Gastroesophageal sphincter (tissue), 4 donors: ENCODE results near the gene MBOAT7. TPM values are rescaled to one million over a fixed set of nuclear protein-coding genes. Genes with fewer than 3 reads are reported as not detected.

Experiments
- ATAC-seq: fragments of 150-250 bp; one replicate; pipeline ENCODE4 v1.9.1; 2016; ENCODE audit warnings: mild to moderate bottlenecking, moderate library complexity
- H3K27ac ChIP-seq, 4 donors: fragments of 200-600 bp; sonication (generic) in 3 of 4; 1 replicate in 3 of 4; 2 replicates in 1 of 4; pipeline ENCODE4 v1.5.1; 2016 to 2019
- H3K27me3 ChIP-seq: fragments of 200-600 bp; sonication (generic); one replicate; pipeline ENCODE4 v1.5.1; 2019
- H3K36me3 ChIP-seq, 2 donors: fragments of 200-600 bp; sonication (generic); one replicate each; pipeline ENCODE4 v1.5.1; 2019; ENCODE audit warnings: control low read depth in 1 of 2
- H3K4me1 ChIP-seq, 3 donors: fragments of 200-600 bp; sonication (generic); 1 replicate in 2 of 3; 2 replicates in 1 of 3; pipeline ENCODE4 v1.5.1; 2016 to 2019; ENCODE audit warnings: control low read depth in 2 of 3
- H3K4me3 ChIP-seq, 2 donors: fragments of 200-600 bp; sonication (generic); one replicate each; pipeline ENCODE4 v1.5.1; 2019; ENCODE audit warnings: mild to moderate bottlenecking in 1 of 2, moderate library complexity in 1 of 2
- H3K9me3 ChIP-seq, 3 donors: fragments of 200-600 bp; sonication (generic); one replicate each; pipeline ENCODE4 v1.5.1; 2017 to 2019; ENCODE audit warnings: control low read depth in 2 of 3
- EP300 ChIP-seq: sonication (generic); formaldehyde crosslinking; IDR thresholded peaks from one replicate; pipeline ENCODE4 v1.6.1; 2017; ENCODE audit warnings: antibody characterized with exemption, mild to moderate bottlenecking
- POLR2A ChIP-seq, 2 donors: fragments of 450-650 bp; IDR thresholded peaks; one replicate each; pipeline ENCODE4 v1.6.1; 2017; ENCODE audit warnings: antibody characterized with exemption in 2 of 2, mild to moderate bottlenecking in 2 of 2, moderate library complexity in 1 of 2
- POLR2AphosphoS5 ChIP-seq: sonication (generic); formaldehyde crosslinking; IDR thresholded peaks from one replicate; pipeline ENCODE4 v1.6.1; 2017; ENCODE audit warnings: antibody characterized with exemption
- WGBS, 2 donors: methylation state at CpG; one replicate each; pipeline ENCODE4 v1.1.5; 2018; ENCODE audit warnings: low coverage in 1 of 2; 5-methylcytosine and 5-hydroxymethylcytosine counted together
- total RNA-seq, 4 donors: library from RNA; depleted of rRNA; stranded (reverse); fragments of >200 nt; gene quantifications; one replicate each; pipeline ENCODE4 v1.1.0, GENCODE V29; 2016
- TF ChIP-seq, protein P1 (sequence below), 4 experiments: fragments of 200-600 bp in 2 of 4; fragments of 450-650 bp in 2 of 4; sonication (generic) in 1 of 4; IDR thresholded peaks; one replicate each; pipeline ENCODE4 v1.5.1; 2017 to 2019; ENCODE audit warnings: antibody characterized with exemption in 4 of 4, mild to moderate bottlenecking in 2 of 4, moderate library complexity in 2 of 4

MBOAT7 gene
- total RNA-seq, 4 donors from 2014 or later = 28.4 to 64.3 (median 36.5) TPM

DNA sequence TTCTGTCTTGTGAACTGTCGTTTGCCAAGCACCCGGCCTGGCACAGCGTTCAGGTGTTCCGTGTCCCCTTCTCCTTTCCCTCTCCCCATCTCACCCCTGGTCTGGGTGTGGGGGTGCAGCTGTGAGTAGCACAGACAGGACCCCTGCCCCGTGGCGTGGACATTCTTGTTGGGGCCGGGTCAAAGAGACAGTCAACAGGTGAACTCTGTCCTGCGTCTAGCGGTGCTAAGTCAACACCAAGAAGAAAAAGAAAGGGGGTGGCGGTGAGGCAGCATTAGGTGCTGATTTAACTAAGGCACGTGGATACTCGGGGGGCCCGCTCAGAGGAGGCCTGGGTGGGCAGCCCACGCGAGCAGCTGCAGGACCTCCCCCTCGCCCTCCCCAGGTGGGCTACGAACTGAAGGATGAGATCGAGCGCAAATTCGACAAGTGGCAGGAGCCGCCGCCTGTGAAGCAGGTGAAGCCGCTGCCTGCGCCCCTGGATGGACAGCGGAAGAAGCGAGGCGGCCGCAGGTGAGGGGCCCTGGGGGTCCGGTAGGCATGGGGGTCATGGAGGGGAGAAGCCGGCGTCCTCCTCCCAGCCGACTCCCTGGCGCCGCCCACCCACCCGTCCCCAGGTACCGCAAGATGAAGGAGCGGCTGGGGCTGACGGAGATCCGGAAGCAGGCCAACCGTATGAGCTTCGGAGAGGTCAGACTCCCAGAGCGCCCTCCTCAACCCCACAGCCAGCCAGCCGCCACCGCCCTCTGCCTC is 61.5 kb downstream of the MBOAT7 start:
- H3K9me3 ChIP-seq = no peaks in the 10 kb centered on the region
- H3K4me3 ChIP-seq = no peak overlapping the region
- no peaks in the 10 kb centered on the region for H3K4me1 ChIP-seq
- H3K36me3 ChIP-seq = peaks cover 0 to 98% of the 10 kb centered on the region in 2 donors
- H3K27ac ChIP-seq = no peak overlapping the region
- ATAC-seq = no peak
- 82 to 95% methylated on average over 3 to 22 of the region's 44 CpGs for WGBS, 2 donors
- TF ChIP-seq, protein P1, sequence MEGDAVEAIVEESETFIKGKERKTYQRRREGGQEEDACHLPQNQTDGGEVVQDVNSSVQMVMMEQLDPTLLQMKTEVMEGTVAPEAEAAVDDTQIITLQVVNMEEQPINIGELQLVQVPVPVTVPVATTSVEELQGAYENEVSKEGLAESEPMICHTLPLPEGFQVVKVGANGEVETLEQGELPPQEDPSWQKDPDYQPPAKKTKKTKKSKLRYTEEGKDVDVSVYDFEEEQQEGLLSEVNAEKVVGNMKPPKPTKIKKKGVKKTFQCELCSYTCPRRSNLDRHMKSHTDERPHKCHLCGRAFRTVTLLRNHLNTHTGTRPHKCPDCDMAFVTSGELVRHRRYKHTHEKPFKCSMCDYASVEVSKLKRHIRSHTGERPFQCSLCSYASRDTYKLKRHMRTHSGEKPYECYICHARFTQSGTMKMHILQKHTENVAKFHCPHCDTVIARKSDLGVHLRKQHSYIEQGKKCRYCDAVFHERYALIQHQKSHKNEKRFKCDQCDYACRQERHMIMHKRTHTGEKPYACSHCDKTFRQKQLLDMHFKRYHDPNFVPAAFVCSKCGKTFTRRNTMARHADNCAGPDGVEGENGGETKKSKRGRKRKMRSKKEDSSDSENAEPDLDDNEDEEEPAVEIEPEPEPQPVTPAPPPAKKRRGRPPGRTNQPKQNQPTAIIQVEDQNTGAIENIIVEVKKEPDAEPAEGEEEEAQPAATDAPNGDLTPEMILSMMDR (IDR thresholded peaks at IDR 0.05) = no peak
- TF ChIP-seq POLR2AphosphoS5 = no peak
- TF ChIP-seq EP300 = no peak
- TF ChIP-seq POLR2A (IDR thresholded peaks at IDR 0.05) = no peak
- H3K27me3 ChIP-seq = no peaks in the 10 kb centered on the region

DNA sequence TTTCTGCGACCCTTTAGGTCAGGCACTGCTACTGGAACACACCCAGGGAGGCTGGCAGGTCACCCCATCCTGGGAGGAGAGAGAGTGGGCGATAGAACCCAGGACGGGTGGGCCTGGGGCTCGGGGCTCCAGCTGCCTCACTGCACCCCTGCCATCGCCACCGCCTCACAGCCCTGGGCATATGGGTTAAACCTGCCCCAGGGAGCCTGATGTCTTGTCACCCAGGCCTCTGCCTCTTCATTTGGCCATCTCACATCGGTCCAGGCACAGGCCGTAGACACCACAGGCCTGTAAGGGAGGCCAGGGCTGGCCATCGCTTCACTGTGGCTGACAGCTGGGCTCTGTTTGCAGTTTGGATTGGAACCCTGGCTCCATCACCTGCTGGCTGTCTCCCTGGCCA is 63.7 kb downstream of the MBOAT7 start:
- H3K36me3 ChIP-seq = peaks cover 0 to 98% of the 10 kb centered on the region in 2 donors
- no peak overlapping the region for H3K27ac ChIP-seq
- no peaks in the 10 kb centered on the region for H3K27me3 ChIP-seq
- H3K4me1 ChIP-seq = no peaks in the 10 kb centered on the region
- no peak for ATAC-seq
- TF ChIP-seq EP300 = no peak
- TF ChIP-seq POLR2AphosphoS5 = no peak
- no peak for TF ChIP-seq POLR2A (IDR thresholded peaks at IDR 0.05)
- TF ChIP-seq, protein P1 (IDR thresholded peaks at IDR 0.05) = no peak
- WGBS, 2 donors = no CpG with 5 or more reads among the region's 9 CpGs
- no peak overlapping the region for H3K4me3 ChIP-seq
- no peaks in the 10 kb centered on the region for H3K9me3 ChIP-seq

DNA sequence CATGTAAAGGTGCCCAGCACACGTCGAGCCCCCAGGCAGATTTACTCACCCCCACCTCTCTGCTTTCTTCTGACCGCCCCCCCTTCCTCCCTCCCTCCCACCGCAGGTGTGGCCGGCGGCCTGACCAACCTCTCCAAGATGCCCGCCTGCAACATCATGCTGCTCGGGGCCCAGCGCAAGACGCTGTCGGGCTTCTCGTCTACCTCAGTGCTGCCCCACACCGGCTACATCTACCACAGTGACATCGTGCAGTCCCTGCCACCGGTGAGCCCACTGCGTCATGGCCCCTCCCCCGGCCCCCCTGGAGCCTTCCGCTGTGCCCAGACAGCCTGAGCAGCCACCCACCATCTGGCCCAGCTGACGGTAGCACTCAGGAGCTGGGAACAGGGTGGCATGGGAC is 65.0 kb downstream of the MBOAT7 start:
- H3K27ac ChIP-seq = no peak overlapping the region
- no peaks in the 10 kb centered on the region for H3K27me3 ChIP-seq
- H3K36me3 ChIP-seq = peaks cover 0 to 100% of the 10 kb centered on the region in 2 donors
- no peaks in the 10 kb centered on the region for H3K4me1 ChIP-seq
- no peak overlapping the region for H3K4me3 ChIP-seq
- ATAC-seq = no peak
- TF ChIP-seq, protein P1 (IDR thresholded peaks at IDR 0.05) = no peak
- TF ChIP-seq POLR2A (IDR thresholded peaks at IDR 0.05) (no peak), POLR2AphosphoS5 (no peak), EP300 (no peak)
- no peaks in the 10 kb centered on the region for H3K9me3 ChIP-seq
- WGBS, 2 donors = no CpG with 5 or more reads among the region's 19 CpGs

DNA sequence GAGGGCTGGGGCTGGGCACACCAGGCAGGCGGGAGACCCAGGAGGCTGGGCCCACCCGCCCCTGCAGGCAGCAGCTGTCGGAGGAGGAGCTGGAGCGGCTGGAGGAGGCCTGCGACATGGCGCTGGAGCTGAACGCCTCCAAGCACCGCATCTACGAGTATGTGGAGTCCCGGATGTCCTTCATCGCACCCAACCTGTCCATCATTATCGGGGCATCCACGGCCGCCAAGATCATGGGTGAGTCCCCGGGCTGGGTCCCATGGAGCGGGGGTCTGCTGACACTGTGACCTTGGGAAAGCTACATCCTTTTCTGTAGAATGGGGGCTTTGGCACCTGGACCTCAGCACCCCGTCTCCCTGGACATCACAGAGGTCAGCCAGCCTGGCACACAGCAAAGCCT is 65.7 kb downstream of the MBOAT7 start:
- whole genome bisulfite sequencing, 2 donors = 60% methylated on average over 2 of the region's 17 CpGs; no CpG with 5 or more reads in 1 of the 2 donors
- Histone ChIP-seq H3K36me3 (peaks cover 0 to 100% of the 10 kb centered on the region in 2 donors), H3K27me3 (no peaks in the 10 kb centered on the region)

More for the DNA sequence above, 65.7 kb downstream of the MBOAT7 start:
- ATAC-seq = no peak
- TF ChIP-seq, protein P1 (IDR thresholded peaks at IDR 0.05) = no peak
- TF ChIP-seq POLR2AphosphoS5 (no peak), EP300 (no peak), POLR2A (IDR thresholded peaks at IDR 0.05) (no peak)
- Histone ChIP-seq H3K4me3 (no peak overlapping the region), H3K9me3 (no peaks in the 10 kb centered on the region), H3K4me1 (no peaks in the 10 kb centered on the region), H3K27ac (no peak overlapping the region)

Other genes with a start within 250 kb of the MBOAT7 start
- gene CACNG8, start 226.6 kb downstream of the MBOAT7 start, total RNA-seq = under 1 TPM in 2 of 4 donors, not detected in 2; 0.04 to 0.16 TPM
- gene CACNG6, start 197.9 kb downstream of the MBOAT7 start, total RNA-seq = not detected
- gene VSTM1, start 125.7 kb downstream of the MBOAT7 start, total RNA-seq = not detected
- not detected for gene TARM1, start 108.2 kb downstream of the MBOAT7 start, total RNA-seq
- 1 to 10 TPM in 3 of 4 donors, not detected in 1; 1.2 to 2.4 (median 2.1) TPM for gene OSCAR, start 88.8 kb downstream of the MBOAT7 start, total RNA-seq
- gene NDUFA3, start 86.7 kb downstream of the MBOAT7 start, total RNA-seq = 10 to 100 TPM; 14.2 to 37.7 (median 21.5) TPM
- 10 to 100 TPM; 12.5 to 20.9 (median 15.2) TPM for gene TFPT, start 73.9 kb downstream of the MBOAT7 start, total RNA-seq
- gene PRPF31, start 73.8 kb downstream of the MBOAT7 start, total RNA-seq = 10 to 100 TPM; 51.6 to 67.1 (median 53.8) TPM
- 10 to 100 TPM; 14.7 to 32.4 (median 23.1) TPM for gene CNOT3, start 51.8 kb downstream of the MBOAT7 start, total RNA-seq
- 10 to 100 TPM in 3 of 4 donors, 1 to 10 TPM in 1; 8.2 to 12.8 (median 11.1) TPM for gene LENG1, start 29.9 kb downstream of the MBOAT7 start, total RNA-seq
- 1 to 10 TPM in 1 of 4 donors, under 1 TPM in 2, not detected in 1; 0.16 to 3.1 (median 0.31) TPM for gene TMC4, start 16.4 kb downstream of the MBOAT7 start, total RNA-seq
- gene TSEN34, start 1.7 kb upstream of the MBOAT7 start, total RNA-seq = 10 to 100 TPM; 57.4 to 73.2 (median 69.8) TPM
- 1,000 to 10,000 TPM; 1,142 to 2,786 (median 1,584) TPM for gene RPS9, start 11.3 kb upstream of the MBOAT7 start, total RNA-seq
- 10 to 100 TPM in 3 of 4 donors, 1 to 10 TPM in 1; 6.8 to 29.9 (median 21.3) TPM for gene LILRB3, start 33.4 kb upstream of the MBOAT7 start, total RNA-seq
- 1 to 10 TPM in 3 of 4 donors, under 1 TPM in 1; 0.31 to 4.2 (median 2.2) TPM for gene LILRA6, start 53.2 kb upstream of the MBOAT7 start, total RNA-seq
- gene LILRB5, start 67.7 kb upstream of the MBOAT7 start, total RNA-seq = 10 to 100 TPM; 12.5 to 17.5 (median 15.1) TPM
- gene LILRB2, start 91.5 kb upstream of the MBOAT7 start, total RNA-seq = 1 to 10 TPM in 3 of 4 donors, under 1 TPM in 1; 0.93 to 5.0 (median 1.9) TPM
- gene LILRA5, start 123.6 kb upstream of the MBOAT7 start, total RNA-seq = 1 to 10 TPM in 3 of 4 donors, not detected in 1; 2.7 to 8.6 (median 2.8) TPM
- not detected for gene LILRA4, start 149.6 kb upstream of the MBOAT7 start, total RNA-seq
- 10 to 100 TPM in 2 of 4 donors, 1 to 10 TPM in 2; 4.8 to 22.5 (median 8.3) TPM for gene LAIR1, start 175.4 kb upstream of the MBOAT7 start, total RNA-seq
- 10 to 100 TPM in 1 of 4 donors, 1 to 10 TPM in 3; 1.2 to 19.8 (median 5.5) TPM for gene TTYH1, start 225.9 kb upstream of the MBOAT7 start, total RNA-seq